NCI-H345 treated with DMSO at 0.1 percent for 48 hours (cell line): ENCODE measurements around the gene SNAPIN.

ENCODE experiments used
- DNase-seq: peaks from one replicate; lab custom pipeline; 2025; ENCODE audit not compliant: unreplicated experiment; lab: John Stamatoyannopoulos, UW

Gene SNAPIN

GRCh38 chr1:153677718-153678518, 19.4 kb downstream of the SNAPIN start:
- DNase-seq: peak; percentile 83

- DNase-seq: peak; percentile 40
Observed at GRCh38 chr1:153678519-153679336, 20.2 kb downstream of the SNAPIN start, which contains the start of gene NPR1. TSS of gene NPR1 (plus strand) at chr1:153678688. CDS start at chr1:153679109, 421 bp downstream.

GRCh38 chr1:153679337-153680119, 21.0 kb downstream of the SNAPIN start:
- DNase-seq: no peak

GRCh38 chr1:153680120-153680403, 21.6 kb downstream of the SNAPIN start:
- no peak for DNase-seq

- no peak for DNase-seq
Observed at GRCh38 chr1:153682730-153683129, 24.2 kb downstream of the SNAPIN start.

GRCh38 chr1:153683854-153684253, 25.4 kb downstream of the SNAPIN start:
- no peak for DNase-seq

- no peak for DNase-seq
Observed at GRCh38 chr1:153684892-153685291, 26.4 kb downstream of the SNAPIN start.

- DNase-seq: no peak
Observed at GRCh38 chr1:153685544-153686340, 27.2 kb downstream of the SNAPIN start.

- no peak for DNase-seq
Observed at GRCh38 chr1:153687346-153688125, 29.0 kb downstream of the SNAPIN start.

- DNase-seq: no peak
Observed at GRCh38 chr1:153688276-153688675, 29.8 kb downstream of the SNAPIN start.

- DNase-seq: no peak
Observed at GRCh38 chr1:153688736-153689328, 30.3 kb downstream of the SNAPIN start.

- DNase-seq: no peak
Observed at GRCh38 chr1:153693466-153693865, 35.0 kb downstream of the SNAPIN start.

GRCh38 chr1:153696741-153697140, 38.2 kb downstream of the SNAPIN start:
- DNase-seq: no peak

GRCh38 chr1:153697191-153698019, 38.9 kb downstream of the SNAPIN start:
- no peak for DNase-seq

GRCh38 chr1:153698020-153698922, 39.8 kb downstream of the SNAPIN start:
- DNase-seq: no peak

- DNase-seq: no peak
Observed at GRCh38 chr1:153698923-153699714, 40.6 kb downstream of the SNAPIN start.

GRCh38 chr1:153699768-153700167, 41.3 kb downstream of the SNAPIN start:
- no peak for DNase-seq
